HG02885 (cell line): ENCODE measurements around the gene BATF.

Experiments
- ATAC-seq: cut with Tn5 transposase; IDR thresholded peaks from one replicate; pipeline ENCODE4 v1.9.1; 2021; ENCODE audit warnings: mild to moderate bottlenecking; ENCODE audit not compliant: unreplicated experiment, poor library complexity

BATF gene

GRCh38 chr14:75531256-75531655 is 9.0 kb downstream of the BATF start:
- ATAC-seq, result no peak

DNA sequence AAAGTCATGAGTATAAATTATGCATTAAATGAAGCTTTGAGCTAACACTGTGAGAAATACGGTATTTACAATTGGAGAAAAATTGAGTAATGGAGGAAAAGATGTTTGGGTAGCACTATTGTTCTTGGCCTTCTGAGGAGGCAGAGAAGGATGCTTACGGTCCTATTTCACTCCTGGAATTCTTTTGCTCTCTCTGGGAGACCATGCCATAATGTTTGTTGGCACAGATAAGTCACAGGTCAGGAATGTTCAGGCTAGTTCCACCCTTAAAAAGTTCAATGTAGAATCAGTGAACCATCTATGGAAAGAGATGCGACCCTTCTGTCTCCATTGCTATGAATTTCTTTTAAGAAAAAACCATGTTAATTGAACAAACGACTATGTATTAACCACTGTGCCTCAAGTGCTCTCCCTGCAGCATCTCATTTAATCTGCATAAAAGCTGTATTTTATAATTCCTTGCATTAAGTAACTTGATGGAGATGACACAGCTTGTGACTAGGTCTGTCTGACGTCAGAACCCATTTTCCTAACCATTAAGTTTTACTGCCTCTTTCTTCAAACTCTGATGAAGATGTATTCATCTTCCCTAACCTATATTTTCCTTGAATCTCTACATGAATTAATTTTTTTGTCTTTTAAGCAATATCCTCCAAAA is 9.5 kb downstream of the BATF start:
- no peak for ATAC-seq

DNA sequence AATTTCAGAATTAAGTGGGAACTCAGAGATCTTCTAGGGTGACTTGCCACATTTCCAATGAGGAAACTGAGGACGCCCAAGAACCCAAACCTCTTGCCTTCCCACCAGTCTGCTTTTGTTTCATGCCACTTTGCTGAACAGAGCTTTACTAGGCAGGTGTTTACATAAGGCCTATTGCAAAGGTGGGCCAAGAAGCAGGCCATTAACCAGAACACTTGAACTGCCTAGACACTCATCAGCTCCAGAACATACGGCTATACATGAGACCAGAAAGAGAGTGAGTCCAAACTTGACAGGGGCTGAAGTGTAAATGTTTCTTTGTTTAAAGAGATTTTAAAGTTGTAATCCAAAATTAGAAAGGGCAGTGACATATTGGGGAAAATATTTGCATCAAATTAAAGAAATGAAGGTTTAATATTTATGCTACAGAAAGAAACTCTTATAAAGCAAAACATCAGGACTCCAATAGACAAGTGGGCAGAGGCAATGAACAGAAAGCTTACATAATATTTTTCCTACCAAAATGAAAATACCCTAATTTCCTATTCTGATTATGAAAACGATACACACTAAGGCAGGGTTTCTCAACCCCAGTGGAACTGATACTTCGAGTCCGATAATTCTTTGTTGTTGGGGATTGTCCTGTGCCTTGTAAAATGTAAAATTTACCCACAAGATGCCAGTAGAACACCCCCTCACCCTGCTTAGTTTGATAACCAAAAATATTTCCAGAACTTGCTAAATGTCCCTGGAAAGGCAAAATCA is 11.7 kb downstream of the BATF start:
- no peak for ATAC-seq

GRCh38 chr14:75535164-75535898 is 13.1 kb downstream of the BATF start:
- no peak for ATAC-seq

GRCh38 chr14:75537071-75537470 is 14.8 kb downstream of the BATF start:
- no peak for ATAC-seq

- ATAC-seq, result no peak
These were observed 16.9 kb downstream of the BATF start for GRCh38 chr14:75539162-75539560.

- ATAC-seq, result peak; percentile 53
These were observed 17.6 kb downstream of the BATF start for GRCh38 chr14:75539561-75540478.

- no peak for ATAC-seq
These were observed 18.2 kb downstream of the BATF start for GRCh38 chr14:75540479-75540851.

GRCh38 chr14:75542588-75543091 is 20.4 kb downstream of the BATF start:
- ATAC-seq, result peak; percentile 76

DNA sequence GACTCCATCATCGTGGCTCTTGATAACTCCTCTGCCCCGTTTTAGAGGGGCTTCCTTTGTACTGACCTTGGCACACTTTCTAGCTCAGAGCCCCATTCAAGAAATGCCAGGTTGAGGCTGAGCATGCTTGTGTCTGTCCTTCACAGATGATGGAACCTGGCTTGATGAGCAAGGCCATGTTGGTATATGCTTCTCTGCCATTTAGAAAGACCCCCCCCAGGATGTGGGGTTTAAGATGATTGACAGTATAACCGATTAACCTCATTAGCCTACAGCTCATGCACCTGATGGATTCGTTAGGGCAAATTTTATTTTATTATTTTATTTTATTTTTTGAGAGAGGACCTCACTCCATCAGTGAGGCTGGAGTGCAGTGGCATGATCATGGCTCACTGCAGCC is 21.0 kb downstream of the BATF start:
- ATAC-seq, result no peak

DNA sequence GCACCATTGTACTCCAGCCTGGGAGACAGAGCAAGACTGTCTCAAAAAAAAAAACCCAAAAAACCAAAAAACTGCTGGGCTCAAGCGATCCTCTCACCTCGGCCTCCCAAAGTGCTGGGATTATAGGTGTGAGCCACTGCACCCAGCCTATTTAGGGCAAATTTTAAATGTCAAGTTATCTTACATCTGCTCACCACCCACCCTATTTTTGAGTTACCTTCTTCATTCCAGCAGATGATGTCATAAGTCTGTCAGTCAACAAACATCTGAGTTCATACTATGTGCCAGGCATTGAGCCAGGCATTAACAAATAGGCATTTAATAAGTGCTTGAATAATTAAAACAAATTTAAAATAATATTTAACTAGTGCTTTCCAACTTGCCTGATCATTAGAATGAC is 21.5 kb downstream of the BATF start:
- ATAC-seq, result no peak

DNA sequence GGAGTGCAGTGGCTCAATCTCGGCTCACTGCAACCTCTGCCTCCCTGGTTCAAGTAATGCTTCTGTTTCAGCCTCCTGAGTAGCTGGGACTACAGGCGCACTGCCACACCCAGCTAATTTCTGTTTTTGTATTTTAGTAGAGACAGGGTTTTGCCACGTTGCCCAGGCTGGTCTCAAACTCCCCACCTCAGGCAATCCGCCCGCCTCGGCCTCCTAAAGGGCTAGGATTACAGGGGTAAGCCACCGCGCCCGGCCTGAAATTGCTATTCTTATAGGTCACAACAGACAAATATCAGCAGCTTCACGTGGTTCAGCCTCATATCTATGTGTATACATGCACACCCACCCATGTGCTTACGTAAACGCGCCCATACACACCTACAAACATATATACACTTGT is 23.6 kb downstream of the BATF start:
- no peak for ATAC-seq

- ATAC-seq, result no peak
These were observed 25.4 kb downstream of the BATF start for GRCh38 chr14:75547552-75548250.

- ATAC-seq, result no peak
These were observed 26.3 kb downstream of the BATF start for GRCh38 chr14:75548544-75548943.

GRCh38 chr14:75549169-75549568 is 26.9 kb downstream of the BATF start:
- peak; percentile 79 for ATAC-seq

DNA sequence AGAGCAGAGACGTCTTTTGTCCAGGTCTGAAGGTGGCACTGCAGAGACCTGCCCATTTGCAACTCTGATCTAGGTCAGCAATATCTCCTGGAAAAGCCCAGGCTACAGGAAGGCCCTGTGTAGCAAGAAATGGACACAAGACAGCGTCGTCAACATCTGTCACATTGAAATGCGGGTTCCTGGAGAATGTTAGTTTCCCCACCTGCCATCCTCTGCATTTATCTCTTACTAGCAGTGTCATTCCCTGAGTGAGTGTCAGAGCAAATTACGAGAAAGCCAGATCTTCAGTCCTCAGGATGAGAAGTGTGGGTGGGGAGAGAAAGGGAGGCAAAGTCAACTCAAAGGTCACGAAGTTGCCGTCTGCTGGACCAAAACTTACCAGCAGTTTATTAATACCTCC is 28.8 kb downstream of the BATF start:
- no peak for ATAC-seq

DNA sequence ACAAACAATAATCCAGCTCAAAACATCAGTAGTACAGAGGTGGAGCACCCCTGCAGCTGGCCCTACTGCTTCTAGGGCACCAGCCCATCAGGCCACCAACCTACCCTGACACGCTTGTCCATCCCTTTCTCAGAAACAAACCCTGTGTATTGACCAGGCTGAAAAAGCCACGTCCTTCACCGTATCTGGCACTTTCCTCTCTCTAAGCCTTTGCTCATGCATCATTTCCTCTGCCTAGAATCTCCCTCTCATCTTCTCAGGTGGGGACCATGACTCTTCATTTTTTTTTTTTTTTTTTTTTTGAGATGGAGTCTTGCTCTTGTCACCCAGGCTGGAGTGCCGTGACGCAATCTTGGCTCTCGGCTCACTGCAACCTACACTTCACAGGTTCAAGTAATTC is 30.9 kb downstream of the BATF start:
- no peak for ATAC-seq

GRCh38 chr14:75553761-75554364 is 31.6 kb downstream of the BATF start:
- ATAC-seq, result no peak

DNA sequence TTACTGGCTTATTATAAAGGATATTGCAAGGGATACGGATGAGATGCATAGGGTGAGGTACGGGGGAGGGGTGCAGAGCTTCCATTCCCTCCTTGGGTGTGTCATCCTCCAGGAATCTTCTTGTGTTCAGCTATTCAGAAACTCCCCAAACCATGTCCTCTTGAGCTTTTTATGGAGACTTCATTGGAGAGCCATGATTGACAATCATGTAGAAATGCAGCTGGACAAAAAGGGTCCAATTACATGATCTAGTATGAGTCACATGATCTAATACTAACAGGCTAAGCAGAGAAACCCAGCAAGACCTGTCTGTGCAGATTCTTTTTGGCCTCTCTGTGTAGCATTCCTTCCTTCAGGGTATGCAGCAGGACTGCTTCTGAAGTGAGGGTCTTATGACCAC is 32.2 kb downstream of the BATF start:
- no peak for ATAC-seq
